Fibroblast of peridontal ligament (primary cell): ENCODE data around the gene DAAM1.

Experiments used
- DNase-seq: peaks from one replicate; pipeline ENCODE4 v3.0.0-alpha.2; 2010; ENCODE audit errors: extremely low read depth

DAAM1 gene

DNA sequence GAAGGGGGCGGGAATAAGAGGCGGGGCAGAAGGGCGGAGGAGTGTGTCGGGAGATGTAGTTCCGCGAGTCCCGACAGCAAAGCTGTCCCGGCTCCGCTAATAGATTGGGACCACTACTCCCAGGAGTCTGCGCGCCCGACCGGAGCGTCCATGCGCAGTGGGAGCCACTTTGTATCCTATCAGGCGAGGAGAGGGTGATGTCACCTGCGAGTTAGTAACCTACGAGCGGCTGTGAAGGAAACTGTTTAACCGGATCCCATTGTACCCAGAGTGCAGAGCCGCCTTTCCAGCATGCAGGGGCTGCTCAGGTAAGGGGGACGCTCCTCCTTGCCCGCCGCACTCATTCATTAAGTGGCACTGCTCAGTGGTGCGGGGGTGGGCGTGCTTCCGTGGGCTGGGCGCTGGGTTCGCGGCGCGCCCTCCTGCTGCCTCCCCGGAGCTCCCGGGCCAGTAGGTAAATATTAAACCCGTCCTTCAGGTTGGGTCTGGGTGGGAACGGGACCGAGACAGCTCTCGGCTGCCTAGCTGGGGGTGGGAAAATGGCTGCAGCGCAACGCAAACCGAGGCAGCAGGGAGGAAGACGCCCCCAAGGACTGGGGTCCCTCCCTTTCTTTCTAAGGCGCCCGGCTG is at the start of gene DAAM1:
DAAM1 (plus strand) TSS at position 207 of the 630 bp plus-strand sequence. CDS start 74,811 bp downstream, outside the sequence.
- DNase-seq, result peak; percentile 97

DNA sequence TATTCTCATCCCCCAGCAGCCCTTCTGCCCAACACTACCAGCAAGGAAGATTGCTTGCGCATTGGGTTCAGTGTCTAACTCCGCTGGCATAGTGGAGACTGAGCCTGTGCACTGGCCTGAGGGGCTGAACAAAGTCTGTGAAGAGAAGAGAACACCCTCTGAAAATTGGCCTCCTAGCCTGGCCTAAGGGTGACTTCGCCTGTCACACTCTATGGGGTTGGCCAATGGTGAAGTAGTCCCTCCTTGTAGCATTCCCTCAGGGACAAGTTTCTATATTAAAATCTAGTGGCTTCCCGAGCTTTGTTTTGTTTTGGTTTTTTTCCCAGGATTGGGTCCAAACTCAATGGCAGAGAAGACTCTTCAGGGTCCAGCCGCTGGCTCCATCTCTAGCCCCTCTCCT is 49.1 kb upstream of the DAAM1 start:
- DNase-seq, result no peak

DNA sequence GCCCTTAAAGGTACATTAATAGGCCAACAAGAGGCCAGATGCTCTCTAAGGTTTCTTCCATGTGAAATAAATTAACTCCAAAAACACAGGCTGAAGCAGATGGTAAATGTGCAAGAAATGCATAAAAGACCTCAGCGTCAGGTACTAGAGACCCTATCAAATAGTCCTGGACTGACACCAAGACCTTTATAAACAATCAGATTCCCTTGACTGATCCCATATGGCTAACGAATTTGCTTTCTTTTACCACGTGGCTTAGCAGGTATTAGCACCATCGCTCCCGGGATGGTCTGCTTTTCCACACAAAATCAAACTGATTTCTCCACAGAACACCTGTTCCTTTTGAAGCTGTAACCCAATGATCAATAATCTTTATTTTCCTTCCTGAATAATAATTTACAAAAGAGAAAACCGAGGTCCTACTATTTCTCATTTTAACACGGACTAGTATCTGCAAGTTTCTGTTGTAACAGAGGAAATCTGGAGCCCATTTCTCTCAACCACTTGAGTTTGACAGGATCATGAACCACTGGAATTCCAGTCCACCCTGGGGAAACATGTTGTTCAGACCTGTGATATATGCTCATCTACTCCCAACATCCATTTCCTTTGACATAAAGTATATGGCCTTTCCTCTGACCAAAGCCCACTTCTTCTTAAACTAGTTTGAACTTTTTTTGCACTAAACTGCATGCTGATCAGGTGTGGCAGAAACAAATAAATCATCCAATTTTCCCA is 48.2 kb upstream of the DAAM1 start:
- no peak for DNase-seq

DNA sequence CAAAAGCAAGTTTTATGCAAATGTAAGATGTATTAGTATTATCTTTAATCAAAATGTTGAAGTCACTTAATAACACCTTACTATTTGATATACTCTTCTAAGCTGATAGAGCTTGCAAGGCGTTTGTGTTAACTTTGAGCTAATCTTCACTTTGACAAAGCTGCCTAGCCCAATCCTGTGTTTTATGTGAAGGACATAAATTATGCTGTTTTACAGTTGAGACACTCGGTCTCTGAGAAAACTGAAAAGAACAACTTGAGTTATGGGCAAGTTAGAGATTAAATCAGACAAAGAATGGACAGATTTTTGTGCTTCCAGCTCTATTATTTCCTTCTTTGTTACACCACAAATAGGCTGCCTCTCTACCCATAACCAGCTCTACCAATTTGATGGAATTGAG is 42.0 kb upstream of the DAAM1 start:
- DNase-seq, result no peak

DNA sequence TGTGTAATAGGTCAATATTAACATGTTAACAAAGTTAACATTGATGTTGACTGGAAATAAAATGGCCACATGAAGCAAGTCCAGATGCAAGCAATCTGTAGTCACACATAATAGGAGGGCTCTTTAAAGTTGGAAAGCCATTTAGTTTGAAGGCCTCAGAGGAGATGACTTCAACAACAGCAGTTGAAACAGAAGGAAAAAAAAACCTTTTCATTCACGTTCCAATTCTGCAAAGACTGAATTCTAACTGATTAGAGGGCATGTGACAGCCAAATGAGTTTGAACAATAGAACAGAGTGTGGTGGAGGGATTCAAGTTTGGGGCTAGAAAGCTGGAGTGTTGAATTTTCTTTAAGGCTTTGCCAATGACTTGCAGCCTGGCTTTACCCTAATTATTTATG is 41.5 kb upstream of the DAAM1 start:
- no peak for DNase-seq

DNA sequence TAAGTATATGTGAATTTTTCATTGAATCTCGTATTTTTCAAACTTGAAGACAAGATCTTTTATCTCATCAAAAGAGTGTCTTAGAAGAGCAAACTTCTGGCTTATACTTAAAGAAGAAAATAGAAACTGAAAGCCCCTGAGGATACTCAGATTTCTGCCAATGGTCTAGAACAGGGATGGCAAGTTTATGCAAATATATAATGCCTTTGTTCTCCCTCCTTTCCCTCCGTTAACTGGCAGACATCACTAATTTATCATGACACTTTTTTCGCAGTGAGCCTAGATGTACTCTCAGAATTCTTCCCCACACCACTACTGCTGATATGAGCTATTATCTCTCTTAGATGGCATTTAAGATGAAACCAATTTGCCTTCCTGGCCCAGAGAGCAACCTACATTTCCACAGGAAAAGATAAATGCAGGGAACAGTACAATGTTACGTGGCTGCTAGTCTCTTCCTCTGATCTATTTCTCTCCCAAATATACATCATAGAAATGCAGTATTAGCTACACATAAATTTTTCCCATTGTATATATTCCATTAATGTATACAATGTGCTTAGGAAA is 40.0 kb upstream of the DAAM1 start:
- no peak for DNase-seq

DNA sequence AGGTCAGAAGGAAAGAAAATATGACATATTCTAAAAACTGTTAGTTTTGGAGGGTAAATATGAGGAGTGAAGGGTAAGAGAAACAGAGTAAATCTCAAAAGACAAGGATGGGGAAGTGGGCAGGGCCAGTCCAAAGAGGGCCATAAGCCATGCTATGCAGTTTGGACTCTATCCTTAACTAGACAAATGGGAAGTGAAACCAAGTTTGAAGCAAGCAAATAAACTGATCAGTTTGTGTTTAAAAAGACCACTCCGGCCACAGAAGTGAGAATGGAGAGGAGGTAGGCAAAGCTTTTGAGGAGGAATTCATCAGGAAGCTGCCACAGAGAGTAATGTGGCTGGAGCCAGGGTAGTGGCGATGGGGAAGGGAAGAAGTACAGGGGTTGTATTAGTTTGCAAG is 37.5 kb upstream of the DAAM1 start:
- DNase-seq, result no peak

DNA sequence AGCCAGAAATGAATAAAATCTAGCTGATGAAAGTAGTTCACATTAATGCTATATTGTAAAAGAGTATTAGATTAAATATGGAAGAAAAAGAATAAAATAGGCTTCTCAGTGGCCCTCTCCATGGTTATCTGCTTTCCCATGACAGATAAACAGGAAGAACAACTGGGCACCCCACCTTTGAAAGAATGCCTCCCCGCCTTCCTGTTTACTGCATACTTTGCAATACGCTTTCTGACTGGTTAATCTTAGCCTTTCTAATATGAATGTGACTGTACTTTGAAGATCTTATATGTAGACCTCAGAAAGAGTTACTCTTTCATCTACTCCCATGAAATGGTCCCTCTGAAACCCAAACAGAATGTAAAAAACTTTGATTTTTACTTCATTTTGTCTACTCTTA is 34.1 kb upstream of the DAAM1 start:
- no peak for DNase-seq

DNA sequence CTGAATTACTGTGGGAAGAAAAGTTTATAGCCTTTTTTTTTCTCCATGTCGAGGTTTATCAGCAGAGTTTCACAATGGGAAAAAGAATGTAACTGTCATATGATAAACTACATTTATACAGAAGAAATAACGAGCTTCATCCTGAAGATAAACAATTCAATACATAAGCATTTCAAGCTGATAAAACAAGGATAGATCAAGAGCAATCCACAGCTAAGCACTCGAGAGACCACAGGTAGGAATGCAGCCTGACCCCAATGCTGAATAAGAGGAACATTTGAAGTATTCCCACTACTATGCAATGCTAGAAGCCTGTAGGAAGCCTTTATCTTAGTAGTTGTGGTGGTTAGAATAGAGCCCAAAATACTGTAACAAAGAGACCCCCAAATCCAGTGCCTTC is 32.6 kb upstream of the DAAM1 start:
- DNase-seq, result no peak

DNA sequence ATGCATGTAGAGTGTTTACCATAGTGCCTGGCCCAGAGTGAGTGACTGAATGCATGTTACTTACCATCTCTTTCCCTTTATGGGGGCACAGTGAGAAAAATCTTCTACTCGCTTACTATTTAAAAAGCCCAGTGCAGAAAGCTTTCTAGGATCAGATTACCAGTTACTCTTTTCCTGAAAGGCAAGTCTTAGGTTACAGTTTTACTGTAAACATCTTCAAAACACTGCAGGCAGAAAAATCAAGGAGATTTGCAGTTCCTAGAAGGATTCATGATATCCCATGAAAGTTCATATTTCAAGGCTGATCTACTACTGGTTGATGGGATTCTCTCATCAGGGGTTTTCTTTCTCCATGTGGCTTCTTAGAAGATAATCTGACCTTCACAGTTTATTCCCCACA is 29.3 kb upstream of the DAAM1 start:
- DNase-seq, result peak; percentile 61

DNA sequence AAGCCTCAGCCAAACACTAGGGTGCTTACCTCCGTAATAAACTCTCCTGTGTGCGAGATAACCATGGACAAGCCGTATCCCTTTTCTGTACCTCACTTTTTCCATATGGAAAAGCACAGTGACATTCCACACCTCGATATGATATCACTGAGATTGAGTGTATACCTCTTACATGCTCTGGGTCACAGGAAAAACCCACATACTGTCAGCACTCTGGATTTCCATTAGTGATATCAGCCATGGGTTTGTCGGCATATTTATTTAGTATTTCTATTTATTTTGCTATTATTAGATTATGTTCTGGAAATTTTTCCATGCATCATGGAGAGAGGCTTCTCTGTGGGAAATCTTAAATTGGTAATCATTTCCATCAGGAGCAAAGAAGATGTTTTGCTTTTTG is 28.0 kb upstream of the DAAM1 start:
- DNase-seq, result no peak

DNA sequence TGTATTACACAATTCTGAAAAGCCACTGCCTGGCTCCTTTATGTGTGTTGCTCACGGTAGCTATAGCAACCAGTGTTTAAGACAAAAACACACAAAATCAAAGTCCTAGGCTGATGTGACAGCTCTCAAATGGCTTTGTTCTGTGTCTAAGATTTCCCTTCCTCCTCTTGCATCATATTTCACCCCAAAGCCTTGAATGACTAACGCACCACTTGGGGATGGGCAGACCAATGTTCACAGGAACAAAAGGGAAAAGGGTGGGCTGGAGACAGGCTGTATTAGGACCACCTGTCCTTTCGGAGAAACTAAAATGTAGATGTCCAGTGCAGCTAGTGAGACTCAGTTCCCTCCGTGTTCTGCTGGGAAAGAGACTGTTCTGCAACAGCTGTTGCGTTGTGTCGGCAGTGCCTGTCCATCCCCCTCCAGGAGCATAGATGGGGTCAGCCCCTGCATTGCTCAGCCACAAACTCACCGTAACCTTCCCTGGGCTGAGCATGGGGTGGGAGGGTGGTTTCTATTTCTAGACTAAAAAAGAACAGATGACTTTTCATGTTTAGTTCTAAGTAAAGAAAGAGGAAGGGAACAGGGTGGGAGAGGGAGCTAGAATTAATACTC is 26.8 kb upstream of the DAAM1 start:
- peak; percentile 49 for DNase-seq

DNA sequence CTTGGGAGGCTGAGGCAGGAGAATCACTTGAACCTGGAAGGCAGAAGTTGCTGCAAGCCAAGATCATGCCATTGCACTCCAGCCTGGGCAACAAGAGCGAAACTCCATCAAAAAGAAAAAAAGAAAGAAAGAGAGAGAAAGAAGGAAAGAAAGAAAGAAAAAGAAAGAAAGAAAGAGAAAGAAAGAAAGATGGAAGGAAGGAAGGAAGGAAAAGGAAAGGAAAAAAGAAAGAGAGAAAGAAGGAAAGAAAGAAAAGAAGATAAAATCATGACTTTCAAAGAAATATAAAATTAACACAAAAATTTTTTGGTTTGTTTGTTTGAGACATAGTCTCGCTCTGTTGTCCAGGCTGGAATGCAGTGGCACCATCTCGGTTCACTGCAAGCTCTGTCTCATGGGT is 22.2 kb upstream of the DAAM1 start:
- DNase-seq, result no peak

DNA sequence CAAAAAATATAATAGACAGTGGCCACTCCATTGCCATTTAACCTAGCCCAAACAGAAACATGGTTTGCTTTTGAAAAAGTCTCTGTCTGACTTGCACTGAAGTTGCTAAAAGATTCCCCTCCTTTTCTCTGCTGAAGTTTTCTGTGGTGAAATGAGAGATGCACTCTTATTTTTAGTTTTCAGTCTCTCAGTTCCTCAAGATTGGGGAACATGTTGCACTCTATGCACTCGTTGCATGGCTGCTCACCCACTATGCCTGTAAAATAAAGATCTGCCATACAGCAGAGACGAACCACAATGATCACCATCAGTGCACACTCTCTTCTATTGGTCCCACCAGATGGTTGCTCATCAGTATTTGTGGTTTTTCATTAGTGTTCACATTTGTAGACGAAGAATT is 13.1 kb upstream of the DAAM1 start:
- no peak for DNase-seq

DNA sequence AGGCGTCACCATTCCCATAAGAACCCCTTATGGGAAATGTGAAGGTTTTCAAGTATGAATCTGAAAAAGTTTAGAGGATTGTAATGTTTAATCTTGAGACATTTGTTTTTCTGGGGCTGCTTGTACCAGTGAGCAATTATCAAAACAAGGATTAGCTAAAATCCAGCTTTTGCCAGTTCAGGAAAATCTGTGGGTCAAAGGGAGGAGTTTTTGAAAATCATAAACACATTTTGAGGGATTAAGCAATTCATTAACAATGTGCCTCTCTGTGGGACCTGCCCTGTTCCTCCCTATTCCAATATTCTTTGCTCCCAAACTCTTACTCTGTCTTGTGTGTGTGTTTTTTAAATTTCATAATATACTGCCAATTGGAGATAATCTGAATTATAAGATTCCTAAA is 11.7 kb upstream of the DAAM1 start:
- DNase-seq, result no peak

DNA sequence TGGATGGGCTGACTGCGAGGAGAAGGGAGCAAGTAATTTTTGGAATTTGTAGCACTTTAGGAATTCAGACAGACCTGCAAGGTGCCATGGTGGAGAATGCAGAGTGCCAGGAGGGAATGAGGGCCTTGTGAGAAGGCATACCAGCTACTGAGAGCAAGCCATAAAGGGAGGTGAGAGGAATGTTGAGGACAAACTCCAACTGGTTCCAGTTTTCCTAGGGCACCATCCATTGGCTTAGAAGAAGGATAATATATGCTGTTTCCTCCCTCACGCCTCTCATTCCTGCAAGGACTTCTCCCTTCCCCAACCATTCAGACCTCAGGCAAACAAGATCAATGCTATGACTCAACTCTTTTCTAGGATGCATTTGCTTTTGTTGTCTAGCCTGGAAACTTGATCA is 11.2 kb upstream of the DAAM1 start:
- no peak for DNase-seq

DNA sequence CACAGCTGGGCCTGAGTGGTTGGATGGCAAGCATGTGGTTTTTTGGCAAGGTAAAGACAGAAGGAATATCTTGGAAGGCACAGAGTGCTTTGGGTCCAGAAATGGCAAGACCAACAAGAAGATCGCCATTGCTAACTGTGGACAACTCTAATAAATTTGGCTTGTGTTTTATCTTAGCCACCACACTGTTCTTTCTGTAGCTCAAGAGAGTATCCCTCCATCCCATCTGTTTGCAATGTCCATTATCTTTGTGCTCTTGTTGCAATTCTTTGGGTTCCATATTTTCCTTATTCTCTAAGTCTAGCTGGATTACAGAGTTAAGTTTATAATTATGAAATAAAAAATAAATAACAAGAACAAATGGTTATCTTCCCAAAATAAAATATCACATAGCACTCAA is 6.7 kb upstream of the DAAM1 start:
- DNase-seq, result no peak

DNA sequence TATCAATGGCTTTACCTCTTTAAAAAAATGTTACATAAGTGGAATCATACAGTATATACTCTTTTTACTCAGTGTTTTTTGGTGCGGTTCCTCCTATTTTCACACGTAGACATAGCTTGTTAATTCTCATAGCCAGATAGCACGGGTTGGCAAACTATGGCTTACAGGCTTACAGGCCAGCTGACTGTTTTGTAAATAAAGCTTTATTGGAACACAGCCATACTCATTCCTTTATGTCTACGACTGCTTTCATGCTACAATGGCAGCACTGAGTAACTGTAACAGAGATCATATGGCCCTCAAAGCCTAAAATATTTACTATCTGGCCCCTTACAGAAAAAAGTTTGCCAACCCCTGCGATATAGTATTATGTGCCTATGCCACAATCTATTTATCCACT is 5.8 kb upstream of the DAAM1 start:
- DNase-seq, result no peak

DNA sequence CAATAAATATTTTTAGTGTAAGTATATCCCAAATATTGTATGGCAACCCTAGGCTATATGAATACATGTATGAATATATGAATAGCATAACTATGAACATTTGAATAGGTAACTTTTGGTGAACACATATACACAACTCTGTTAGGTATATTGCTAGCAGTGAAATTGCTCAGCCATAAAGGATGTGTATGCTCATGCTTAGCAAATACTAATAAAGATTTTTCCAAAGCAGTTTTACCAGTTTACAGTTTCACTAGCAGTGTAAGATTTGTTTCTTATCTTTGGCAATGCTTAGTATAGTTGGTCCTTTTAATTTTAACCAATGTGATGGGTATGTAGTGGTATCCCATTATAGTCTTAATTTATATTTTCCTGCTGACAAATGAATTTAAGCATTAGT is 5.3 kb upstream of the DAAM1 start:
- no peak for DNase-seq

DNA sequence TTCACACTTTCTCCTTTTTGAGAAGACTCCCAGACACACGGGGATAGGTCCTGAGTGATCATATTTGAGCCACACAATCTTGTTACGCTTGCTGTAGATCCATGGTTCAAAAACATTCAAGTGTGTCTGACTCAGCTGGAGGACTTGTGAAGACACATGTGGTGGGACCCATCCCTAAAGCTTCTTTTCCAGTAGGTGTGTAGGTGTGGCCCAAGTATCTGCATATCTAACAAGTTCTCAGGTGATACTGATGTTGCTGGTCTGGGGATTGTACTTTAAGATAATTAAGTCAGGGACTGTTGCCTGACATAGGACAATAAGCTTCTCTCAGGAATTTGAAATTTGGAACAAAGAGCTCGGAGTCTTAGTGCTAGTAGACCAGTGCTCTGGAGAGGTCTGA is 4.1 kb upstream of the DAAM1 start:
- DNase-seq, result no peak

DNA sequence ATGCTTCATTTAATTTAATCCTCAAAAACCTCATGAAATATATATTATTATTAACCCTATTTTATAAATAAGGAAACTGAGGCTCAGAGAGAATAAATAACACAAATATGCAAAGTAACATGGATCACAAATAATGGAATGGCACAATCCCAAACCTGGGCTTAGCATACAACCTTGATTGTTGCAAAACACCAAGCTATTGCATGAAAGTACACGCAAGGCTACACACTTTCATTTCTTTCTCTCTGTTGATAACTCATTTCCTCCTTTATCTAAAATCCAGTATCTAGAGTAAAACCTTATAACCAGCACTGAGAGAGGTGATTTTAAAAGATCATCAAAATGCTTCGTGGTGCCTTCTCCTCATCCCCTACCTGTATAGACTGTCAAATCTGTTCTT is 2.8 kb upstream of the DAAM1 start:
- DNase-seq, result no peak

DNA sequence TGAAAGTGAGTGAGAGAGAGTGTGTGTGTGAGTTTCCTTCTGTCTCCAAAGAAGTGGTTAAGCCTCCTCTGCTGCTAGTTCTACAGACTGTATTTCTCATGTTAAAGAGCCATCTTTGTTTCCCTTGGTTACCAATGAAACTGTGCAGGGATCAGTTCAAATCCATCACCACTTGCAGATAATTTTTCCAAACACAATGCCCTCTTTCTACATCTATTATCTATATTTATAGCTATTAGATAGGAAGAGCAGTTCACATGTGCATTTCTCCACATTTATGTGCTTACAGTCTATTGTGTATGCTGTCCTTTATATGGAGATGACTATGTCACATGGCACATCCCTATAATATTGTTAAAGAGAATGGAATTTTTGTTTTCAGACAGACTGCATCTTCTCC is 2.2 kb upstream of the DAAM1 start:
- DNase-seq, result no peak

DNA sequence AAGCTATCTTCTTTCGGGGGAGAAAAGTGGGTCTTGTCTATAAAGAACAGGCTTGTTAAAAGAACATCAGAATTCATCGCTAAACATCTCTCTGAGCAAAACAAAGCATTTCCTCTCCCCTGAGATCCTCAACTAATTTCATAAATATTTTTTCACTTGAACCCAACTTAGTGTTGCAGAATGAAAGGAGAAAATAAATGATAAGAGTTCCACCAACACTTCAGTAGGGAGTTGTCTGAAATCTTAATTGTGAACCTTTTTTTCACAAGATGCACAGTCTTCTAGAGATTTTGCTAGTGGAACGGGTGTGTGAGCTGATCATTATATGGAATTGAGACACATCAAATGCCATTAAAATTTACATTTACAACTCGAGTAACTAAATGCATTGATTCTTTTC is 1.3 kb upstream of the DAAM1 start:
- DNase-seq, result no peak
